HG02623 (cell line): Measurements from ENCODE around the gene EFNB3.

Experiments used
- ATAC-seq: cut with Tn5 transposase; IDR thresholded peaks from one replicate; pipeline ENCODE4 v1.9.1; 2021; ENCODE audit warnings: moderate library complexity; ENCODE audit not compliant: unreplicated experiment

EFNB3 gene

DNA sequence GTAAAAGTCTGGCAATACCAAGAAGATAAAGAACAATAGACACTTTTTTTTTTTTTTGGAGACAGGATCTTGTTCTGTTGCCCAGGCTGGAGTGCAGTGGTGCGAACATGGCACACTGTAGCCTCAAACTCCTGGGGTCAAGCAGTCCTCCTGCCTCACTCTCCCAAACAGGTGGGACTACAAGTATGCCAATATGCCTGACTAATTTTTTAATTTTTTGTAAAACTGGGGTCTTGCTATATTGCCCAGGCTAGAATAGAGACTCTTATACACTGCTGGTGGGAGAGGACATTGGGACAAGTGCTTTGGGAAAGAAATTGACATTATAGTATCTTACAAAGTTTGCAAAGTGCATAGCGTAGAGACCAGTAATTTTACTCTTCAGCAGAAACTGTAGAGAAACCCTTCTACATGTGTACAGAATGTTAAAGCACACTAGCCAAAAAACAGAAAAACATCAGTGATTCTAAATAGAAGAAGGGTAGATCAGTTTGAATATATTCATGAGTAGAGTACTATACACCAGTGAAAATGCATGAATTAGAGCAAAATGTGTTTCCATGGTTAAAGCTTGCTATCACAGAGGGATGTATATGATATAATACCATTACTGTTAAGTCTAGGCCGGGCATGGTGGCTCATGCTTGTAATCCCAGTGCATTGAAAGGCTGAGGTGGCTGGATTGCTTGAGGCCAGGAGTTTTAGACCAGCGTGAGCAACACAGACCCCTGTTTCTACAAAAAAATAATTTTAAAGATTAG, 7.0 kb upstream of the EFNB3 start:
- ATAC-seq, result no peak

DNA sequence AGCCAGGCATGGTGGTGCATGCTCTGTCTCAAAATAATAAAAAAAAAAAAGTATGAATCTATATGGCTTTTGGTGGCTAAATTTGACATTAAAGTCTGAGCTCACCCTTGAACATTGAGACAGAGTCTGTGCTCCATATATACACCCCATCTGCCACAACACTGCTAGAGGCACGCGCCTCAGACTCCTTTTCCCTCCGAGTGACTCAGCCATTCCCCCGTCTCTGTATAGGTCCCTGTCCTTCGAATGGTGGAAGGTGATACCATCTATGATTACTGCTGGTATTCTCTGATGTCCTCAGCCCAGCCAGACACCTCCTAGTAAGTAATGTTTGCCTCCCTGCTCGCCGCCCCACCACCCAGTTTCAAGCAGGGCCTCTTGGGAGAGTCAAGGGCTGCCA, 4.5 kb upstream of the EFNB3 start:
- ATAC-seq, result no peak

DNA sequence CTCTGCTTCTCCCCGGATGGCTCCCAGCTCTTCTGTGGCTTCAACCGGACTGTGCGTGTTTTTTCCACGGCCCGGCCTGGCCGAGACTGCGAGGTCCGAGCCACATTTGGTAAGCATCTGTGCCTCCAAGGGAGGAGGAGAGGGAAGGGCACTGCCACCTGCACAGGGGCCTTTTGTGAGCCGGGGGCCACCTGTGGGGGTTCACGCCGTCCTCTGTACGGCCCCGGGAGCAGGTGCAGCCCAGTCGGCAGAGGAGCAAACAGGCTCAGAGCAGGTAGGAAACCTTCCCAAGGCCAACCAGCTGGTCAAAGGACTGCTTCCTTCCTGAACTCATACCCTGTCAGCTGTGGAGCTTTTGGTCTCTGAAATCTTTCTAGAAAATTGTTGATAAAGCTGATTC, 3.3 kb upstream of the EFNB3 start:
- ATAC-seq, result no peak

DNA sequence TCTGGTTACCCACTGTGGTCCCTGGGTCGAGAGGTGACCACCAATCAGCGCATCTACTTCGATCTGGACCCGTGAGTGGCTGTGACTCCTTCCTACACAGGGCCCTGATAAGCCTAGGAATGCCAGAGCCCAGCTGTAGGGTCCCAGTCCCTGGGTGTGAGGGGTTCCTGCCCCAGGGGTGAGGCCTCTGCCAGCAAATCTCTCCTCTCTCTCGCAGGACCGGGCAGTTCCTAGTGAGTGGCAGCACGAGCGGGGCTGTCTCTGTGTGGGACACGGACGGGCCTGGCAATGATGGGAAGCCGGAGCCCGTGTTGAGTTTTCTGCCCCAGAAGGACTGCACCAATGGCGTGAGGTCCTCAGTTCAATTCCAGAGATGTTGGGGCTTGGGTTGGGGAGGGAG, 2.2 kb upstream of the EFNB3 start:
- ATAC-seq, result no peak

DNA sequence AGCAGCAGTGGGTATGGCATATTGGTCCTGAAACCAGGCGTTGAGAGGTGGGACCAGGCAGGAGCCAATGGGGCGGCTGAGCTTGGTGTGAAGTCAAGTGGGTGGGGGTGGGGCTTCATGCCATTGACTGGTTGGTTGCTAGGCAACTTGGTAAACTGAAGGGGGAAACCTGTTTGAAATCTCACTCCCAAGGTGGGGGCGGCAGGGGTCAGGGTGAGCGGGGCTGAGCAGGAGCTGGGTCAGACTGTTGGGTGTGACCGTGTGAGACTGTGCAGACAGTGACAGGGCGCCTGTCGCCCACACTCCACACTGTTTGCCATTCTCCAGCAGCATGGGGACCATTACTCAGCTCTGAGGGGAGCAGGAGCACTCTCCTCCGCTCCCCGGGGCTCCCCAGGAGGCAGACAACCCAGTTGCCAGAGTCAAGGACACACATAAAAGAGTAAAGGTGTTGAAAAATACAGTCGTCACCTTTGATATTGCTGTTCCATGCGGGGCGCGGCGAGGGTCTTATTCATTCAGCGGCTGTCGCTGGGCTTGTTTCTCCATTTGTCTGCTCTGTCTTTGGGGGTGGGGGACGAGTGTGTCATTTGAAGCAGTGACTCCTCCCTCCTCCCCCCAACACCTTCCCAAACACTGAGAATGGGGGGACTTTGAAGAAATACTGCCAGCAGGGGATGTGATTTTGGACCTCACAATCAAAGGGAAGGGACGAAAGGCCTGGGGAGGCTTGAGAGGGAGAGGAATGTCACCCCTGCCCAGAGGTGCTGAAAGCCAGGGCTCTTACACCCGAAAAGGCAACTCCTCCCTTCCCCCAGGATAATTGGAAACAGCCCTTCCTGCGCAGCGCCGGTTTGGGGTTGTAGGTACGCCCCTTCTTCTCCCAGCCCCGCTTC, 1.2 kb upstream of the EFNB3 start:
- no peak for ATAC-seq

DNA sequence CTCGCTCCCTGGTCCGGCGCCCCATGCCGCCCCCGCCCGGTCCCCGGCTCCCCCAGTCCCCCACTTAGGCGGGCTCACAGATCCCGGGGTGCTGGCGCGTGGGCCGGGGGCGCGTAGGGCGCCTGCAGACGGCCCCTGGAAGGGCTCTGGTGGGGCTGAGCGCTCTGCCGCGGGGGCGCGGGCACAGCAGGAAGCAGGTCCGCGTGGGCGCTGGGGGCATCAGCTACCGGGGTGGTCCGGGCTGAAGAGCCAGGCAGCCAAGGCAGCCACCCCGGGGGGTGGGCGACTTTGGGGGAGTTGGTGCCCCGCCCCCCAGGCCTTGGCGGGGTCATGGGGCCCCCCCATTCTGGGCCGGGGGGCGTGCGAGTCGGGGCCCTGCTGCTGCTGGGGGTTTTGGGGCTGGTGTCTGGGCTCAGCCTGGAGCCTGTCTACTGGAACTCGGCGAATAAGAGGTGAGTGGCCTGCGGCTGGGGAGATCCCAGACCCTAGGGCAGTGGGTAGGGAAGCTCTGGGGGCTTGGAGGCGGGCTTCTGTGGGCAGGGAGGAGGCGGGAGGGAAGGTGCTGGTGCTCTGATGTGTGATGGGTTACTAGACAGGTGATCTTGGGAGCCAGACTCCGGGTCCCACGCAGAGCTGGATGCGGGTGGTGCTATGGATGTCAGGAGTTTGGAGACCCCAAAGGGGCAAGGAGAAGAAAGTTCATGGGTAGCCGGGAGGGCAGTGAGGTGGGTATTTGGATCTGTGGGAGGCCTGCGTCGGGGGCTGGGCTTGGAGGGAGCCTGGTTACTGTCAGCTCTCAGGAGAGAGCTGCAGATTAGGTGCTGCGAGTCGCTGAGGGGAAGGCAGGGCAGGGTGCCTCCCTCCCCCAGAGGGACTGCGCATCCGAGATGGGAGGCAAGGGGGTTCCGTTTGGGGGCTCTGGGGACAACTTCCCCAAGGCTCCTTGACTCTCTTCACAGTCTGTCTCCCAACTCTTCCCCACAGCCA, 560 bp downstream of the EFNB3 start:
- ATAC-seq, result no peak

DNA sequence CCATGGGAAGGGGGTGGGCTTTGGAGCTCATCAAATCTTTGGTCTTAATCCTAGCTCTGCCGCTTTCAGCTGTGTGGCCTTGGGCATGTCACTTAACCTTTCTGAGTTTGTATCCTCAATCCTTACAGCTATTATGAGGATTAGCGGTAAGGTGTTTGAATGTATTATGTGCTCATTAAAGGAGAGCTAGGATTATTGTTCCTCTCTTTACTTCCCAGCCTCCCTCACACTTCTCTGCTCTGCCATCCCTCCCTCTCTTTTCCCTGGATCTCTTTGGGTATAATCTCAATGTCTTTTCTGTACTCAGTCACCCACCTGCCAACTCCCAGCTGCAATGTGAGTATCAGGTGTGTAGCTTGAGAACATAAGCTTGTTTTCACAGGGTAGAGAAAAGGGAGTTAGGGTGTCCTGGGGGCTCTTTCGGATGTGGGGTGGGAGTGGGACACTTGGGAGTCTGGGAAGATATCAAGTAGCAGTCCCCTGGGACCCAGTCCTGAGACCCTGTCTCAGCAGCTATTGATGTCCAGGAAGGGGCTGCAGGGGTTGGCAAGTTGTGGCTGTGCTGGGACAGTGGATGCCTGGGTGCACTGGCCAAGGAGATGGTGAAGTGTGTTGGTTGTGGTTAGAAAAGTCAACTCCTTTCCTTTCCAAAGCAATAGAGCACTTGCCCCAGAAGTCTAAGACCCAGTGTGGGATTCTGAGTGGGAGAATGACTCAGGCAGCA, 1.8 kb downstream of the EFNB3 start:
- ATAC-seq, result no peak

DNA sequence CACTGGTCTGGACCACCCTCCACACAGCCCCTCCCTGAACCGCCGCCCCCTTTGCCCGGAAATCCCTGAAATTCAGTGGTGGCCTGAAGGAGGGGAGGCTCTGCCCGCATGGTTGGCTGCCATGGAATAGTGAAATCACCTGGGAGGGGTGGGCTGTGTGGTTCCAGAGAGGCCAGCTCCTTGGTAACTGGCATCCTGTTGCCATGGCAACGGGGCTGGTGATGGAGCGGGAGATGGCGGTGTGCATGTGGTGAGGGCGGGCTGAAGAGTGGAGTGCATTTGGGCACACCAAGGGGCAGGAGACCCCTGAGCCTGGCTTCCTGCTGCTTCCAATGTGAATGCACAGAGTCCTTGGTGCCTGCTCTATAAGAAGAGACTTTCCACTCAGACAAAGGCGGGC, 2.4 kb downstream of the EFNB3 start:
- no peak for ATAC-seq

DNA sequence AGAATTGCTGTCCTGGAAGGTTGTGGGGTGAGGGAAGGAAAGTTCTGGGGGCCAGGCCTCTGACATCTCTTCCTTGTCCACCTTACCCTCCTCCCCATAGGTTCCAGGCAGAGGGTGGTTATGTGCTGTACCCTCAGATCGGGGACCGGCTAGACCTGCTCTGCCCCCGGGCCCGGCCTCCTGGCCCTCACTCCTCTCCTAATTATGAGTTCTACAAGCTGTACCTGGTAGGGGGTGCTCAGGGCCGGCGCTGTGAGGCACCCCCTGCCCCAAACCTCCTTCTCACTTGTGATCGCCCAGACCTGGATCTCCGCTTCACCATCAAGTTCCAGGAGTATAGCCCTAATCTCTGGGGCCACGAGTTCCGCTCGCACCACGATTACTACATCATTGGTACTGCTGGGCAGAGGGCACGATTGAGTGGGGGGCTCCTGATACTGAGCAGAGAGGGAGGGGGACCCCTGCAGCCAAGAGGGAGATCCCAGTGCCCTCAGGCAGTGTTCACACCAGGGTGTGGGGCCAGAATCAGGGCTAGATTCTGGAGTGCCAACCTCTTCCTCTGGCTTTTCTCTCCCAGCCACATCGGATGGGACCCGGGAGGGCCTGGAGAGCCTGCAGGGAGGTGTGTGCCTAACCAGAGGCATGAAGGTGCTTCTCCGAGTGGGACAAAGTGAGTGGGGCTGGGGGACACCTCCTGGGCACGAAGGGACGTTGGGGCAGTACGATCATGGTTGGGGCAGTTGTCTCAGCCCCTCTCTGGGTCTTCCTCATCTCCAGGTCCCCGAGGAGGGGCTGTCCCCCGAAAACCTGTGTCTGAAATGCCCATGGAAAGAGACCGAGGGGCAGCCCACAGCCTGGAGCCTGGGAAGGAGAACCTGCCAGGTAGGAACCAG, 3.1 kb downstream of the EFNB3 start:
- no peak for ATAC-seq

DNA sequence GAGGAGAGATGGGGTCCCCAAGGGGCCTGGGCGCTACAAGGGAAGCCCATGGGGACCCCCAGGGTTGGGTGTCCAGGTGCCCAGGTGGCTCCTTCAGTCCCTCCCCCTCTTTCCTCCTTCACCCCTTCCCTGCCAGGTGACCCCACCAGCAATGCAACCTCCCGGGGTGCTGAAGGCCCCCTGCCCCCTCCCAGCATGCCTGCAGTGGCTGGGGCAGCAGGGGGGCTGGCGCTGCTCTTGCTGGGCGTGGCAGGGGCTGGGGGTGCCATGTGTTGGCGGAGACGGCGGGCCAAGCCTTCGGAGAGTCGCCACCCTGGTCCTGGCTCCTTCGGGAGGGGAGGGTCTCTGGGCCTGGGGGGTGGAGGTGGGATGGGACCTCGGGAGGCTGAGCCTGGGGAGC, 4.0 kb downstream of the EFNB3 start:
- ATAC-seq, result no peak

DNA sequence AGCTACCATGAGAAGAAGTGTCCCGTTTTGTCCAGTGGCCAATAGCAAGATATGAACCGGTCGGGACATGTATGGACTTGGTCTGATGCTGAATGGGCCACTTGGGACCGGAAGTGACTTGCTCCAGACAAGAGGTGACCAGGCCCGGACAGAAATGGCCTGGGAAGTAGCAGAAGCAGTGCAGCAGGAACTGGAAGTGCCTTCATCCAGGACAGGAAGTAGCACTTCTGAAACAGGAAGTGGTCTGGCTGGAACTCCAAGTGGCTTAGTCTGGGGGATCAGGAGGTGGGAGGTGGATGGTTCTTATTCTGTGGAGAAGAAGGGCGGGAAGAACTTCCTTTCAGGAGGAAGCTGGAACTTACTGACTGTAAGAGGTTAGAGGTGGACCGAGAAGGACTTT, 5.3 kb downstream of the EFNB3 start:
- no peak for ATAC-seq

DNA sequence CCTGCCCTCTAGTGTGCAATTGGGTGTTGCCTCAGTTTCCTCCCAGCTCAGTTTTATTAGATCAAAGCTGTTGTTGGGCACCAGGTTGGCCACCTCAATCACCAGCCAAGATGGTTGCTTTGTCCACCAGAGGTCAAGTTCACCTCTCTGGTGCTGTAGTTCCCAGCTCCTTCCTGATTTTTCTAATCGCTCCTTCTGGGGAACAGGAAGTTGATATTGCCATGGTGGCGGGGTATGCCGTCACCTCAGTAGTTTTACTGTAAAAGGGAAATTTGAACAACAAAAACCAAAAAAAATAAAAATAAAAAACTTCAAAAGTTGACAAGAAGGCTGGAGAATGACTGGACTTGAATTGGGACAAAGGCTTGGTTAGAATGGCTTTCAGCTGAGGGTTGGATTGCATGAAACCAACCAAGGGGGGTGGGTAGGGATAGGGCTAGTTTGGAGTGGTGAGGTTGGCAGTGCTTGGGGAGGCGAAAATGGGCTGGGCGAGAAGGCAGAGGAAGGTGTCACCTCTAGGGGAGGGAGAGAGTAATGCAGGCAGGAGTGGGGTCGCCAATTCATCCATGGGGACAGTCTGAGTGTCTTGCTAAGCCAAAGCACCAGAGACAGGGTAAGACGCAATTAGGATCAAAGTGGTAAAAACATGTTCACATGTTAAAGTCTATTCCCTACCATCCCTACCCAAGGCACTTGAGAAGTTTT, 6.2 kb downstream of the EFNB3 start:
- no peak for ATAC-seq

DNA sequence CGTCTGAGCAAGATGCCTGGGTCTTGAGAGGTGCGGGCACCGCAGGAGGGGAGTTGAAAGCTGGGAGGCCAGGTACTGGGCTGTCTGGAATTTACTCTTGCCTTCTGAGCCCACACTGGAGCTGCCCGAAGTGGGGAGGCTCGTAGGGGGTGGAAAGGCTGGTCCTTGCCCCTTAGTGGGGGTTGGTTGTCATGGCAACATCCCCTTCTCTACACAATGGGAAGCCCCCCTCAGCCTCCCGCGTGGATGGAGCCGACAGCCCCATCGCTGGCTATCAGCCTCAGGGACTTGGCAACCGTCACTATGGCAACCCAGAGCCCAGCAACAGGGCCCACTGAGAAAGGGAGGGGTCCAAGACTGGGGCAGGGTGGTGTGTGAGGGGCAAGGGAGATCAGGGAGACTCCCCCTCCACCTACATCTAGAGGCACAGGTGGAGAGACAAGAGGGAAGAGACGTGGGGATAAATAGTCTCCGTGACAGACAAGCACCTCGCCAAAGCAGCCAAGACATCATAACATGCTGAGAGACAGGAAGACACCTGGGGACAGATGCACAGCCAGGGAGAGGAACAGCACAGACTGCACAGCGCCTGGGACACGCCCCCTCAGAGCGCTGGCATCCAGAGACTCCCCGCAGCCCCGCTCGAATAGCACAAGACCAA, 7.2 kb downstream of the EFNB3 start:
- no peak for ATAC-seq

DNA sequence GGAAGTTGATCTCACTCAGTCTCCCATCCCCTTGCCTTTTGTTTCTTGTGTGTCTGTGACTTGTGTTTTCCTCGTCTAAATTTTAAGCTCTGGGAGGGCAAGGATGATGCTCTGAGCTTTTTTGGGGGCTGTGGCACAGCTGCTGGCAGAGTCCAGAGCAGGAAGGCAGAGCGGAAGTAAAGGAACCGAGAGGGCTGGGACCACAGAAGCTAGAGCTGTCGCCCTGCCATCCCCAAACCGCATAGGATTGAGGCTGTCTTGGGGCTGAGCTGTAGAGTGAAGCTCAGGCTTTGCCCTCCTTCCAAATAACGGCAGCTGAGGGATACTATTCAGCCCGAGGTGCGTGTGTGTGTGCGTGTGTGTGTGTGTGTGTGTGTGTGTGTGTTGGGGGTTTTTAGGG, 8.8 kb downstream of the EFNB3 start:
- no peak for ATAC-seq

DNA sequence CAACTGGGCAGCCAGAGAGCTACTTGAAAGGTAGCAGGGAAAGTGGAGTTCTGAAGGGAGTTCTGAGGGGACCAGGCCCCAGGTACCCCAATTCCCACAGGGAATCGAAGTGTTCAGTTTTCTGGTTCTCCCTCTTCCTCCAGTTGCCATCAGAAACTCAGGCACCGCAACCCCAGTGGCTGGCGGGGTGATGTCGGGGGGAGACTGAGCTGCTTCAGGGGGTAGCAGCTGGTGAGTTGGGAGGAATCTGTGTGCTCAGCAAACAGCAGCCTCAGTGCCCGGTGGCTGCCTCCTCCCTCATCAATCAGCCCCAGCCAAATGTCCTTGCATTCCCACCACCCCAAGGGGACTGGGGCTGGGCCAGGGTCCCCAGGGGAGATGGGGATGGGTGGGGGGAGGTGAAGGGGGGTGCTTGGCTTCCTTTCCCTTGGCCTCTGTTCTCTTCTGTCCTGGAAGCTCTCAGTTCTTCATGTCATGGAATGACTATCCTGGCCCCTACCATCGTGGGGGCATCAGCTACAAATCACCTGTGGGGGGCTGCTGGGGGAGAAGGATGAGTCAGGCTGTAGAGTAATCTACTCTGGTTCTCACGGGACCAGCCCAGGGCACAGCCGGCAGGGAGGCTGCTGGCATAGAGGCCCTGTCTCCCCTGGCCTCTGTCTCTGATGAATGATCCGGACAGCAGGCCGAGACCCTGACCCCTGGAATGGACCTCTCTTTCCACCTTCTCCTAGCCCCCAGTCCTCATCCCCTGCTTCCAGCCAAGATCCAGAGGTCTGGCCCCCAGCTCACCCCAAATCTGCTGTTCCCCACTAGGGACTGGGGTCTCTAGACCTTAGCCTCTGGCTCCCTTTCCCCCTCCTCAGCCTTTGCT, 10.0 kb downstream of the EFNB3 start:
- no peak for ATAC-seq

DNA sequence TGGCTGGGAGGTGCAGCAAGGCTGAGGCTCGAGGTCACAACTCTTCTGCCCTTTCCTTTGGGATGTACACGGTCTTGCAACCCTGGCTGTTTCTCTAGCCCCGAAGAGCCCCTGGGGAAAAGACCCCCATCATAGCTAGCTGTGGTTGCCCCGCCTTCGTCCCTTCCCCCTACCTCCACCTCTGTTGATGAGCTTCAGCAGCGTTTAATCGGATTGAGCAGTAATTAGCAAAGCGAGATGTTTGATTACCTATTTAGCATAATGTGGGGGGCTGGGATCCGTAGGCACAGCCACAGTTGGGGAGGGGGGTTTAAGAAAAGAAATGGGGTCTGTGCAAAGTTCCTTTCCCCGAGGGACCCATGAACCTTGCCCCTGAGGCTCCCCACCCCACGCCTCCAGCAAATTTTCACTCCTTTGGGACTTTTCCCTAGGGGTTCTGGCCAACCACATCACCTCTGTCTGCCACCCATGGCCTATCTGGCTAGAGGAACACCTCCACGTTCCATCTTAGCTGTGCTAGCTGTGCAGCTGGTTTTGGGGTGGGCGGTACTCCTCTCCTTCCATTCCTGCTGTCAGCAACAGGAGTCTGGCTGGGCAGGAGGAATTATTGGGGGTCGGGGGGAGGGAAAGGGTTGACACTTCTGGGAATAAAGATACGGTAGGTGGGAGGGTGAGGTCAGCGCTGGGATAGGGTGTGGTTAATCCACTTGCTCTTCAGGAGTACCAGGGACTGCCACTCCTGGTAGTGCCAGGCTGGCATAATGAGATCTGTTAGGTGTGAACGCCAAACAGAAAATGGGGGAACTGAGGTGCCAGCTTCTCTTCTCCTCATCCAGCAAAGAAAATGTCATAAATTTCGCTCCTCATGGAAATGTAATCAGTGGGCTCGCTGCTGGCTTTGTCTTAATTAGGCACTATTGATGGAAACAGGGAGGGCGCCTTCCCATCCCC, 11.2 kb downstream of the EFNB3 start:
- ATAC-seq, result no peak
